ENCODE data around the gene HELZ2. TPM values are rescaled to one million over a fixed set of nuclear protein-coding genes. Genes with fewer than 3 reads are reported as not detected.
A peak's percentile ranks its signal among the peaks of the same experiment; 100 is the strongest.
"Not testable (repeated sequence)": the region's sequence is repeated elsewhere in the genome, so short reads cannot be mapped to it uniquely, and the experiment has no call there.

HELZ2 gene
- total RNA-seq, 2 donors from 2014 or later, result 12.1 to 36.0 TPM

DNA sequence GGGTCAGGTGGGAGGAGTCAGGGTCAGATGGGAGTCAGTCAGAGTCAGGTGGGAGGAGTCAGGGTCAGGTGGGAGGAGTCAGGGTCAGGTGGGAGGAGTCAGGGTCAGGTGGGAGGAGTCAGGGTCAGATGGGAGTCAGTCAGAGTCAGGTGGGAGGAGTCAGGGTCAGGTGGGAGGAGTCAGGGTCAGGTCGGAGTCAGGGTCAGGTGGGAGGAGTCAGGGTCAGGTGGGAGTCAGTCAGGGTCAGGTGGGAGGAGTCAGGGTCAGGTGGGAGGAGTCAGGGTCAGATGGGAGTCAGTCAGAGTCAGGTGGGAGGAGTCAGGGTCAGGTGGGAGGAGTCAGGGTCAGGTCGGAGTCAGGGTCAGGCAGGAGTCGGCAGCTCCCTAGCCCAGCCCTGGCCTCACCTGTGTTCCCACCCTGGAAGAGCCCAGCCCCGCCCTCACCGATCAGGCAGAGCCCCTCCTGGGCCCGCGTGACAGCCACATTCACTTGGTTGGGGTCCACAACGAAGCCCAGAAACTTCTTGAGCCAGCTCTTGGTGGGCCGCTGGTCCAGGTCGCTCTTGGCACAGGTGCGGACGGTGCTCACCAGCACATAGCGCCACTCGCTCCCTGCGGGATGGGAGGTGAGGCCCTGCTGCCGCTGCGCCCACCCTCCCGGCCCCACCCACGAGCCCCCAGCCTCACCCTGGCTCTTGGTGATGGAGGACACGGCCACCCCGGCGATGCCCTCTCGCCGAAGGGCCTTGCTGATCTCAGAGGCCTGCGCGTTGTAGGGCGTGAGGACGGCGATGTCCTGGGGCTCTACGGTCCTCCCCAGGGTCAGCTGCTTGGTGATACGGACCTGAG, 14.3 kb downstream of the HELZ2 start:
- DNase-seq; ATAC-seq; intact Hi-C loops (cut with DNase I): not testable (repeated sequence)

DNA sequence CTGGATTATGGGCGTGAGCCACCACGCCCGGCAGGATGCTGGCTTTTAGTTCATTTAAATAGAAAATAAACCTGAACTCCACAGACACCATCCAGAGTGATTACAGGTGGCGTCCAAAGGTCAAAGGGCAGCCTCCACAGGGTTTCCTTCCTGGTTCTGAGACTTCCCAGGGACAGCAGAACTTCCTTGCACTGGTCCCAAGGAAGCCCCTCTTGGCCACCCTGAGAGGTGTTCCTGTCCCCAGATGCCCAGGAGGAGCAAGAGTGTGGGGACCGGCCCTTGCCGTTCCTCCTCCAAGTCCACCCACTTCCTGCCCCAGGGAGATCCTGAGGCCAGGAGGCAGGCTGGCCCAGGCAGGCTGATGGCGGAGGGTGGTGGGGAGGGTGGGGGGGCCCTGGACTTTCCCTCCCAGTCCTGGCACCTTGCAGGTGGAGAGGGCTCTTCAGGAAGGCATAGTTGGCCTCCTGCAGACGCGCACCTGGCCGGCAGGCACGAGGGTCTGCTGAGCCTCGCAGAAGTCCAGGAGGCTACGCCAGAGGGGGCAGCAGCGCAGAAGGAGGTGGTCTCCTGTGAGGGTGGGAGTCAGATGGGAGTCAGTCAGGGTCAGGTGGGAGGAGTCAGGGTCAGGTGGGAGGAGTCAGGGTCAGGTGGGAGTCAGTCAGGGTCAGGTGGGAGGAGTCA, 15.1 kb downstream of the HELZ2 start:
- intact Hi-C loops (cut with DNase I), result no loop called here
- no peak for ATAC-seq

GRCh38 chr20:63557481-63557891, 16.6 kb downstream of the HELZ2 start:
- DNase-seq (no peak), ATAC-seq (no peak)
- intact Hi-C loops (cut with DNase I), result no loop called here

More for the DNA sequence above, 15.1 kb downstream of the HELZ2 start:
- no peak for DNase-seq

GRCh38 chr20:63556873-63557478, 17.1 kb downstream of the HELZ2 start:
- ATAC-seq (no peak), DNase-seq (no peak)
- intact Hi-C loops (cut with DNase I), result no loop called here

DNA sequence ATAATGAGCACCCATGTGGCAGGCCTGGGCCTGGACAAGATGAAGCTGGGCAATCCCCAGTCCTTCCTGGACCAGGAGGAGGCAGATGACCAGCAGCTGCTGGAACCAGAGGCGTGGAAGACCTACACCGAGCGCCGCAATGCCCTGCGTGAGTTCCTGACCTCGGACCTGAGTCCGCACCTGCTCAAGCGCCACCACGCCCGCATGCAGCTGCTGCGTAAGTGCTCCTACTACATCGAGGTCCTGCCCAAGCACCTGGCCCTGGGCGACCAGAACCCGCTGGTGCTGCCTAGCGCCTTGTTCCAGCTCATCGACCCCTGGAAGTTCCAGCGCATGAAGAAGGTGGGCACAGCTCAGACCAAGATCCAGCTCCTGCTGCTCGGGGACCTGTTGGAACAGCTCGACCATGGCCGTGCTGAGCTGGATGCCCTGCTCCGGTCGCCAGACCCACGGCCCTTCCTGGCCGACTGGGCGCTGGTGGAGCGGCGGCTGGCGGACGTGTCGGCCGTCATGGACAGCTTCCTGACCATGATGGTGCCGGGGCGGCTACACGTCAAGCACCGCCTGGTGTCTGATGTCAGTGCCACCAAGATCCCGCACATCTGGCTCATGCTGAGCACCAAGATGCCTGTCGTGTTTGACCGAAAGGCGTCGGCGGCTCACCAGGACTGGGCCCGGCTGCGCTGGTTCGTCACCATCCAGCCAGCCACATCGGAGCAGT, 18.2 kb downstream of the HELZ2 start:
- intact Hi-C loops (cut with DNase I), result no loop called here
- no peak for DNase-seq
- no peak for ATAC-seq

GRCh38 chr20:63554361-63555278, 19.4 kb downstream of the HELZ2 start:
- intact Hi-C loops (cut with DNase I), result no loop called here
- ATAC-seq (no peak), DNase-seq (no peak)

- ATAC-seq (peak; percentile 42 to 46), DNase-seq (peak; percentile 68)
- intact Hi-C loops (cut with DNase I), result no loop called here
Measured at GRCh38 chr20:63553933-63554290, 20.1 kb downstream of the HELZ2 start, which contains the start of gene FNDC11. FNDC11 (plus strand) TSS chr20:63554159; CDS start chr20:63555664, 1,505 bp downstream.

DNA sequence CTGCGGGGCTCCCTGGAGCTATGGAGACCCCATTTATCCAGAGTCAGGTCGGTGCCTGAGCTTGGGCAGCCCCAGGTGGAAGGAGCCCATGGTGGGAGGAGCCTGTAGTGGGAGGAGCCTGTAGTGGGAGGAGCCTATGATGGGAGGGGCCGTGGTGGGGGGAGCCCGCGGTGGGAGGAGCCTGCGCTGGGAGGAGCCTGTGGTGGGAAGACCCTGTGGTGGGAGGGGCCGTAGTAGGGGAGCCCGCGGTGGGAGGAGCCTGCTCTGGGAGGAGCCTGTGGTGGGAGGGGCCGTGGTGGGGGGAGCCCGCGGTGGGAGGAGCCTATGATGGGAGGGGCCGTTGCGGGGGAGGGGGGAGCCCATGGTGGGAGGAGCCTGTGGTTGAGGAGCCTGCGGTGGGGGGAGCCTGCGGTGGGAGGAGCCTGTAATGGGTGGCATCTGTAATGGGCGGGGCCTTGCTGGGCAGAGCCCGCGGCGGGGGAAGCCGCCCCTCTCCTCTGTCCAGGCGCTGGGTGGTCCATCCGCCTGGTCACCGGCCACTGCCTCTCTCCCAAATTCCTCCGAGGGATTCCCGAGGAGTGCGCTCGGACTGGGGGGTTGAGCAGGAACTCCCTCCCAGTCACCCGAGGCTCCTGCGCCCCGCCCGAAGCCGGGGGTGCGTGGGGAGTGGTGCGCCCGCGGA, 20.6 kb downstream of the HELZ2 start:
- ATAC-seq (peak; percentile 84 to 88), DNase-seq (peak; percentile 88)
- intact Hi-C loops (cut with DNase I), result no loop called here

DNA sequence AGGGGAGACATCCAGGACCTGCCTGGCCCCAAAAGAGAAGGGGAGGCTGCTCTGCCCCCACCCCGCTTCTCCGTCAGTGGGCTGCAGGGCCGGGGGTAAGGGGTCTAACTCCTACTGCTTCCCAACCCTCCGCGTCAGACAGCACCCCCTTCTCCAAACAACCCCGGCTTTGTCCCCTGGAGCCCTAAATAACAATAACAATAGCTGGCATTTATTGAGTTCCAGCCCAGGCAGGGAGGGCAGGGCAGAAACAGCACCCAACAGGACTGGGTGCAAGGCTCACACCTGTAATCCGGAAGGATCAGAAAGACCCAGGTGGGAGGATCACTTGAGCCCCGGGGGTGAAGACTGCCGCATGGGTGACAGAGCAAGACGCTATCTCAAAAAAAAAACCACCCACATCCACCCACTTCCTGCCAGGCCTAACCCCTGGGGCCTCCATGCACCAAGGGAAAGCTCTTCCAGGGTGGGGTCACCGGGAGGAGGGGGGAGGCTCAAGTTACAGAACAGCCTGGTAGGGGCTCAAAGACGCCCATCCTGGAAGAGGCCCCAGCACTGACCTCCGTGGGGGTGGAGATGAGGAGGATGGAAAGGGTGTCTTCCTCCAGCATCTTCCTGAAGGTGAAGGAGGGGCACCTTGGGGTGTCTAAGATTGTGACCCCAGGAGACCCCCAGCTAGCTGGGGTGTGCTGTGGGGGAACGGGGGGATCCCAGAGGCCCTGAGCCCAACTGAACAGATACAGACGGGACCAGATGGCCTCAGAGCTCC, 21.4 kb downstream of the HELZ2 start:
- no peak for DNase-seq
- intact Hi-C loops (cut with DNase I), result no loop called here

DNA sequence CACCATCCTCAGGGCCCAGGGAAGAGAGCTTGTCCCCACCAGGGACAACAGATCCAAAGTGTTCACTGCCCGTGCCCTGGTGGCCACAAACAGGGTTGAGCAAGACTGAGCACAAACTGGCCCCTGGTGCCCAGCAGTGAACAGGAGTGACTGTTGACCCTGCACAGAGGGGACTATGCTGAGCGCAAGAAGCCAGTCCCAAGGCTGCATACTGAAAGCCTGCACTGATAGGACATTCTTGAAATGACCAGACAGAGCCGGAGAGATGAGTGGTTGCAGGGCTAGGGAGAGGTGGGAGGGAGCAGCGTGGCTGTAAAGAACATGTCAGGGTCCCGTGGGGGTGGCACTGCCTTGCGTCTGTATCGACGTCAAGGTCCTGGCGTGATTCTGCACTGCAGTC, 23.0 kb downstream of the HELZ2 start:
- no peak for DNase-seq
- ATAC-seq, result no peak
- intact Hi-C loops (cut with DNase I), result no loop called here

More for the DNA sequence above, 21.4 kb downstream of the HELZ2 start:
- ATAC-seq, result peak in 1 of 2 donors; percentile 5

DNA sequence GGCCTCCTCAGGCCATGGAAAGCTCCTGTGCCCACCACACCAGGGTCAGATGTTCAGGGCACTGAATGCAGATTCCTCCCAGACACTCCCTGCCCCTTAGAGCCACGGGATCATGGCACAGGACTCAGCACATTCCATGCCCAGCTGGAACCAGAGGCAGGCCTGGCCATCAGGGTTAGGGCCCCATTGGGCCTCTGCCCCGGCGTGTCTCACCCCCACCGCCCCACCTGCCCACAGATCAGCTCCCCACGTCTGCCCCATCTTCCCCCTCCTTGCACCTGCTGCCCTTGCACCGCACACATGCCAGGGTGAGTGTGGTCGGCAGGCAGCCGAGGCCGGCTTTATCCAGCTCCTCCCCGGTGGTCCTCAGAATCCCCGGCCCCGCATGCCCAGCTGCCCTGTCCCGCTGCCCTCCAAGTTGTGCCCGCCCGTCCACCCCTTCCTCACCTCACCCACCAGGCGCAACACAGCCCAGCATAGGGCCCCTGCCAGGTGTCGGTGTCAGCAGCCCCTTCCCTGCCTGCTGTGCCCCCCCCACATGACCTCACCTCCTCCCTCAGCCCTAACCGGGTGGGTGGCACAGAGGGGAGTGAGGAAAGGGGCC, 24.3 kb downstream of the HELZ2 start:
- intact Hi-C loops (cut with DNase I), result loop anchor here in 1 of 2 donors (10.0 kb wide), 1 partner anchor 45 kb away; no protein-coding TSS in a partner anchor
- DNase-seq (no peak), ATAC-seq (no peak)

- intact Hi-C loops (cut with DNase I), result loop anchor here in 1 of 2 donors (10.0 kb wide), 1 partner anchor 46 kb away; no protein-coding TSS in a partner anchor
- DNase-seq (no peak), ATAC-seq (no peak)
Measured at GRCh38 chr20:63549019-63549418, 25.0 kb downstream of the HELZ2 start.

DNA sequence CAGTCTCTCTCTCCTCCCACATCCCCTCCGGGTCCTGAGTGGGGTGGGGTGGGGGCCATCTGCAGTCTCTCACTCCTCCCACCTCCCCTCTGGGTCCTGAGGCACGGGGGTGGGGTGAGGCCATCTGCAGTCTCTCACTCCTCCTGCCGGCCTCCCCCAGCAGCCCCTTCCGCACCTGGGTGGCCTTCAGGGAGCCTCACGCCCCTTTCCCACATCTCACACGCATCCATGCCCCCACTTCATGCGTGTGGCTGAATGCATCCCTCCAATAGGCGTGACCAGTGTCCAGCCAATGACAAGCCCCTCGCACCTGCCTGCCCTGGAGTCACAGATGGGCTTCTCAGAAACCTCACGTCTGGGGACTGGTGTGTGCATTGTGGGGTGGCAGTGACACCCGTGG, 25.5 kb downstream of the HELZ2 start:
- intact Hi-C loops (cut with DNase I), result loop anchor here in 1 of 2 donors (10.0 kb wide), 1 partner anchor 46 kb away; no protein-coding TSS in a partner anchor
- no peak for DNase-seq
- no peak for ATAC-seq

GRCh38 chr20:63547725-63548480, 26.1 kb downstream of the HELZ2 start, which contains the start of gene SRMS:
SRMS (minus strand) TSS chr20:63547749; CDS start chr20:63547463, 286 bp downstream.
- no peak for DNase-seq
- intact Hi-C loops (cut with DNase I), result loop anchor here in 1 of 2 donors (10.0 kb wide), 1 partner anchor 47 kb away; no protein-coding TSS in a partner anchor

DNA sequence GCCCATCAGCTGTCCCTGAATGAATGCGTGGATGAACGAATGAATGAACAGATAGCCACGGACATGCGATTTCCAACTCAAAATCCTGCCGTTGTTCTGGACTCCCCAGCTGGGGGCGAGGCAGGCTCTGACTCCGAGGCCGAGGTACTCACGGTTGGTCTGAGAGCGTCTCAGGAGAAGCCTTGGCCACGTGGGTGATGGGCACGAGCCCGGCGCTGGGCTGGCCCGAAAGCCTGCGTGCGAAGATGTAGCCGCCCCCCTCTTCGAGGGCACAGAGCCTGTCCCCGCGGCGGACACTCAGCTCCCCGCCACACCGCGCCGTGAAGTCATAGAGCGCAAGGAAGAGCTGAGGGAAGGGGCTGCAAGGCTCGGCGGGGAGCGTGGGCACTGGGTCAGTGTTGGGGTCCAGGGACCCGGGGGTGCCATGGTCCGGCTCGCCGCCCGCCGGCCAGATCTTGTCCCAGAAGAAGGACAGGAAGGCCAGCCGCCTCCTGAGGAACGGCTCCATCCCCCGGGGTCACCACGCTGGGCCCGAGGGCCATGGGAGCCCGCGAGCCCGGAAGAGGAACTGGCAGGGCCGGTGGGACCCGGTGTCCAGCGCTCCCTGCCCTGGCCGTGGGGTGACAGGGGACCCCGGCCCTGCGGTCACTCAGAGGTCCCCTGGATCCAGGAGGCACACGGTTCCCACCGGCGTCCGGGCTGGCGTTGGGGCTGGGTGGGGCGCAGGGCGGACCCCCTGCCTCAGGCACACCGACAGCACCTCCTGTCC, 26.9 kb downstream of the HELZ2 start:
- intact Hi-C loops (cut with DNase I), result loop anchor here in 1 of 2 donors (10.0 kb wide), 1 partner anchor 48 kb away; no protein-coding TSS in a partner anchor
- no peak for ATAC-seq
- no peak for DNase-seq

More at GRCh38 chr20:63547725-63548480, 26.1 kb downstream of the HELZ2 start, which contains the start of gene SRMS:
- ATAC-seq, result no peak

Data from left cardiac atrium (tissue), 4 donors.